IPS-NIHi7 (cell line): Measurements from ENCODE around the gene LPP.

ENCODE experiments used
- DNase-seq: peaks from one replicate; pipeline ENCODE4 v3.0.0; 2012; ENCODE audit warnings: mixed read lengths; ENCODE audit errors: extremely low spot score

LPP gene

DNA sequence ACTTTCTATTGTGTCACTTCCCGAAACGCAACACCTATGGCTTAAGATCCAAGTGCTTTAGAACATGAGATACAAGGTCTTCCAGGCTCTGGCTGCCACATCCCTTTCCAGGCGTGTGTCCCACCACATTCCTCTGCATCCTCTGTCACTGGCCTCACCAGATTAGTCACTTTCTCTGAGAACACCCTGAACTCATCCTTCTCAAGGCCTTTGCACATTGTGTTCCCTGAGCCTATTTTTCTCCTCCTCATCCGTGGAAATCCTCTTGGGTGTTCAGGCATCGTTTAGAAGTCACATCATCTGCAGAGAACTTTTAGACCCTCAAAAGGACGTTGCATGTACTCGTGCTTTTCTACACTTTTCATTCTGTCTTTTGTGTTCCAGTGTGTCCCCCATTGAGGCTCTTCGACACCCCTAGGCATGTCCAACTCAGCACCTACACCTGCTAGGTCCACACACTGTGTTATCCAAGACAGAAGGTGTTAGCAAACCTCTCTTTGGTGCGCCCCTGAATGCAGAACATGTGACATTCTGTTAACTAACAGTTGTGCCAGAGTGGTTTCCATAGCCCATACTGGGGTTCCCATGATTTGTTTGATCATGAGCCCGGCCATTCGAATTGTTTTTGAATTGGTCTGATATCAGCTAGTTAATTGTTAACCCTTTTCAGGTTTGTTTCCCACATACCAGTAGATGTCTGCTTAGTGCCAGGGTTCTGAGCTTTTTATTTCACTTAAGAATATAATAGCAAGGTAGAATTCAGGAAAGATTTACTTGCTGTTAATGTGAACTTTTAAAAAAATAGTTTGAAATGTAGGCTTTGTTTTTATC, 67.2 kb downstream of the LPP start:
- DNase-seq: no peak

DNA sequence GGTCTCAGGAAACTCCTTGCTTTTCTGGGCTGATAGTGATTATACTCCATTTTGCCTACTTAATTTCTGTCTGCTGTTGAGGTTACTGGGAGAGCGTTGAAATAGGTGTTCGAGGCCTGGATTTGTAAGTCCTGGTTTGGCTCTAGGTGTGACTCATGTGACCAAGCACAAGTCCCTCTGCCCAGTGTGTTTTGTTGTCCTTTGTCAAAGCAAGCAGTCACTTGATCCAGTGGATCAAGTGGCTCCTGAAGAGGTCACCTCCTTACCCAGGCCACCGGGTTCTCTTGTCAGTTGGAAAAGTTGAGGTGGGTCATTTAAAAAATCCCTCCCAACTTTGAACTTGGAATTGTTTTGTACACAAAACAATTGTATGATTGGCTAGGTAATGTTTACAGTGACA, 70.0 kb downstream of the LPP start:
- DNase-seq: no peak

DNA sequence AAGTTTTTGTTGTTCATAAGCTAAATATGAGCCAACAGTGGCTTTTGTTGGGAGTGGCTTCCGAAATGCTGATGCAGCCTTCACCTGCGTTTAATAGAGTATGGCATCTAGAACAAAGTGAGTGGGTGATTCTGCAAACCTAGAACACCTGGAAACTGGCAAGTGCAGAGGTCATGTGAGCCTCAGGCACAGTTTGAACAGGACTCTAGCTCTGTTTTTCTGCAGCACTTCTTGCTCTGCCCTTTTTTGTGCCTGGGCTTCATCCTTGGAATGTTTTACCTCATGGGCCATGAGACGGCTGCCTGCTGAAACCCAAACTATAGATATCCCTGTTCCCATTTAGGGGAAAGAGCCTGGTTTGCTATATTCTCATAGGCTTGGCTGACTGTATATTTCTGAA, 73.5 kb downstream of the LPP start:
- DNase-seq: no peak

DNA sequence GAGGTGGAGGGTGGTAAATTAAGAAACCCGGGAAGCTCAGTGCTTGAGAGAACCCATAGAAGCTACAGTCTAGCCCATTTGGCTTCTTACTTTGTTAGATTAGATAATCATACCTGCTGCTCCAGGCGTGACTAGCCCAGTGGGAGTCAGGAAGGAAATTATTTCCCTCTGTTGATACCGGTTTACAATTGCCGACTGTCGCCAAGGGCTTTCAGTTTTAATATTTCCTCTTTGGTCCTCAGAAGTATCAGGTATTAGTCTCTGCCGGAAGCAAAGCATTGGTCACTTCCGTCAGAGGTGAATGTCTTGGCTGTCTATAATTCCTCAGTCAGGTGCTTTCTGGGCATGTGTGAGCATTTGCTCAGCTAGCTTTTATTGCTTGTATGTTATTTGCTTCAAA, 75.2 kb downstream of the LPP start:
- DNase-seq: no peak

DNA sequence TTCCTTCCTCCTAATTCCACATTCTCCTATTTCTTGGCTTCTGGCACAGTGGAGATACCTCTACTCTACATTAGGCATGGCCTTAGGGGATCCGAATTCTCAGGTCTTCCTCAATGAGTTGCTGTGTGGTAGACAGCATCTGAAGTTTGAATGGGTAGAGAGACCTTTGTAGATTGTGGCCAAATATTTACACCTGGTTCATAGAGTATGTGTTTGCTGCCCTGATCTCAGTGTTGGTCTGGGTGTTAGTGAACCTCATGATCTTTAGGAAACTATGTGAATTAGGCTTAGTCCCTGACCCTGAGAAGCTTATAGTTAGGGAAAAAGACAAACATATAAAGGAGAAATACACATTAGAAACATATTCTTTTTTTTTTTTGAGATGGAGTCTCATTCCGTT, 75.8 kb downstream of the LPP start:
- DNase-seq: no peak

DNA sequence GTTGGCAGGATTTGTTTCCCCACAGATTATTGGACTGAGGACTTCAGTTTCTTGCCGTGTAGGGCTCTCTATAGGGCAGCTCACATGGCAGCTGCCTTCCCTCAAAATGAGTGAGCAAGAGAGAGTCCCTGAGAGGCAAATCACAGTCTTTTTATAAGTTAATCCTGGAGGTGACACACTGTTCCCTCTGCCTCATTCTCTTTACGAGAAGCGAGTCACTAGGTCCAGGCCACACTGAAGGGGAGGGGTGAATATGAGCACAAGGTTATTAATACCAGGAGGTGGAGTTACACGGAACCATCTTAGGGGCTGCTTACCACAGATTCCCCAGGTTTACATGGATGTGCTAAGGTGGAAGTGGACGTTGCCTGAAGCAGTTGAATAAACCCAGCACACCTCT, 77.0 kb downstream of the LPP start:
- no peak for DNase-seq

DNA sequence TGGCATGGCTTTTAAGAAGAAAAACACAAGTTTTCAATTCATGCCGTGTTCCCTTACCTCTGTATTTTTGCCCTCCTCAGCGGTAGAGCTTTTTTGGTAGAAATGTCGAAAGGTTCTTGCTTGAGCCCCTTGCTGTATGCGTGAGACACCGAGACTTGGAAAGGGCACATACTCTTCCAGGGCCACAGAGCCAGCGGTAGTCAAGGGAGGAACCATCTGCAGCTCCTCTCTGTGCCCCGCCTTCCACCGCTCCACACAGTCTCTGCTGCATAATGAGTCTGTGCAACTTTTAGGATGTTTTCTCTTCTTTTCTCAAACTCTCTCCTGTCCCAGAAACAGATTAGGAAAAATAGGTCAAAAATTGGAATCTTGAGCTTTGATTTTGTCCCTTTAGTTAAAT, 77.5 kb downstream of the LPP start:
- DNase-seq: no peak

DNA sequence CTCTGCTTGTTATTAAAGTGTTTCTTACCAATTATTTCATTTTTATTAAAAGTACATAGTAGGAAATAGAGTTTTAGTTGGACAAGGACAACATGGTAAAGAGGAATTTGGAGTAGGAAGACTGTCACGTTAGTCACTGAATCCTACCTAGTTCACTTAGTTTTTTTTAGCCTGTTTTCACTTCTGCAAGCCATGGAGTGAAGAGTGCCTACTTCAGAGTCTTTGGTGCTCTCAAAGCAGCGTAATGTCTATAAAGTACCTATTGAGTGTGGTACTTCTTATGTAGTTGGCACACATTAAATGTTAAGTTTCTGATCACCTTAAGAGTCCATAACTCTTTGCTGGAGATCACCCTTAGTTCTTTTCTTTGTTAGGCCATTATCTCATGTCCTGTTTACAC, 78.7 kb downstream of the LPP start:
- DNase-seq: no peak

DNA sequence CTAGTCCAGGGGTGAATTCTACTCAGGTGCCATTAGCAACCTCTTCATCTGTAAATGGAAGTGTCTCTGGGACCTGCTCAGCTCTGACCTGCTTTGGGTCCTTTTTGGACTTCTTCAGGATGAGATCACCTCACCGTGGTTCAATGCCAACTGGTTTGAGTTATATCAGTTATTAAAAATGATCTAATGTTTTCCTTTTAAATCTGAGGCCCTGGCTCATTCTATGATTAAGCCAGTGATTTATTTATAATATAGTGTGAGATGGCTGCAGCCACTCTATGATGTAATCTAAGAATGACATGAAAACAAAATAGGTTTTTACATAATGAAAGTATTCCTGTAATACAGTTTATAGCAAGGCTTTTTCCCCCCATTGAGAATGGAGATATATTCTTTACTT, 79.4 kb downstream of the LPP start:
- no peak for DNase-seq

DNA sequence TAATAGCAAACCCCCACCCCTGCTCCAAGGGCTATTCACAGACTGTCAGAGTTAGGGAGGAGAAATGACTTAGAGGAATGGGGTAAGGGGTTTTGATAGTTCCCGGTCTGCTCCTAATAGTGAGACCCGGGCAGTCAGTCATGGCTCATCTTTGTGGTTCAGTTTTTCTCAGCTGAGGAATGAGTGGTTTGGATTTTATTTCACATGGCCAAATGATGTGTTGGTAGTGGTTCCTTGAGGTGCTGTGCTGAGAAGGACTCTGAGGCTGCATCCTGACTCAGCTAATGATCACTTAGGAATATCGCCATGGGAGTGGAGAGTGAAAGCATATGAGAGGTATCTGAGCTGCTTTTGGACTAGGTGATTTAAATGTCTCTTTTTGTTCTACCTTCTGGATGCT, 80.2 kb downstream of the LPP start:
- no peak for DNase-seq

DNA sequence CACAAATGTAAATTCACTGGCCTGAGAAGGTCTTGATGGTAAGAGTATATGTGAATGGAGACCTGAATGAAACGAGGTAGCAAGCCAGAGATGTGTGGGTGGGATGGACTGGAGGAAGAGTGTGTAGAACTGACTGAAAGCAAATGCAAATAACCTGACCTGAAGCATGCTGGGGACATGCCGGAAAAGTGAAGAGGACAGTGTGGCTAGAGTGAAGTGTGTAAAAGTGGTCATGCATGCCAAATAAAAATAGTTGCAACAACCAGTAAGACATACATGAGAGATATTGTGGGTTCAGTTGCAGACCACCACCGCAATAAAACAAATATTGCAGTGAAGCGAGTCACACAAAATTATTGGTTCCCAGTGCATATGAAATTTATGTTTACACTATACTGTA, 82.3 kb downstream of the LPP start:
- DNase-seq: no peak

DNA sequence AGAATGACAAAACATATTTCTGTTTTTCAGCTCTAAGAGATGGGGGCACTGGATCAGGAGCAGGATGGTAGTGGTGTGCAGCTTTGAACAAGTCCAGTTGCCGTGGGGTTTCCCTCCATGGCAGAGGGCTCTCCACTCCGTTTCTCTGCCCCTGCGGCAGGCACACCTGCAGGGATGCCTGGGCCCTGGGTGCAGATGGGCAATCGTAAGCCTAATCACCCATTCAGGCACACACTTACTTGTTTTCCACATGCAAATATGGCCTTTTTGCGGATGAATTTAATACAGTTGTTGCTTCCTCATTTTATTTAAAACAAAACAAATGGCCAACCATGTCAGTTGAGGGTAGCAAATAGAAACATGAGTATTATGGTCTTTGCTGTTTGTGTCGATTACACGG, 85.1 kb downstream of the LPP start:
- DNase-seq: no peak

DNA sequence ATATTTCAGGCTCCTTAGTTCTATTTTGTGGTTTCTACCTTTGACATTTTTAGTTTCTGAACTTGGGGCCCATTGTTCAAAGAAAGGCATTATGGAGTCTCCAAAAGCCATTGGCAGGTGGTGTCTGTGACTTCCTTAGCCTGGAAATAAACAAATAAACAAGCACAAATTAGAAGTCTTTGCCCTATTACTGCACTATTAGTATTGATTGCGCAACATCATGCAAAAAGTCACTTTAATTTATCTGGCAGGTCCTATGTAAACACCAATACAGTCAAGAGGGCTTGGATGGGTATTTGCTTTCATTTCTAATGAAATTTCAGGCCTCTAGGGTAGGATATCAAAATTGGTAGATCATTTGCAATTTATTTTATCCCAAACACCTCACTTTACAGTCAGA, 85.6 kb downstream of the LPP start:
- DNase-seq: no peak

DNA sequence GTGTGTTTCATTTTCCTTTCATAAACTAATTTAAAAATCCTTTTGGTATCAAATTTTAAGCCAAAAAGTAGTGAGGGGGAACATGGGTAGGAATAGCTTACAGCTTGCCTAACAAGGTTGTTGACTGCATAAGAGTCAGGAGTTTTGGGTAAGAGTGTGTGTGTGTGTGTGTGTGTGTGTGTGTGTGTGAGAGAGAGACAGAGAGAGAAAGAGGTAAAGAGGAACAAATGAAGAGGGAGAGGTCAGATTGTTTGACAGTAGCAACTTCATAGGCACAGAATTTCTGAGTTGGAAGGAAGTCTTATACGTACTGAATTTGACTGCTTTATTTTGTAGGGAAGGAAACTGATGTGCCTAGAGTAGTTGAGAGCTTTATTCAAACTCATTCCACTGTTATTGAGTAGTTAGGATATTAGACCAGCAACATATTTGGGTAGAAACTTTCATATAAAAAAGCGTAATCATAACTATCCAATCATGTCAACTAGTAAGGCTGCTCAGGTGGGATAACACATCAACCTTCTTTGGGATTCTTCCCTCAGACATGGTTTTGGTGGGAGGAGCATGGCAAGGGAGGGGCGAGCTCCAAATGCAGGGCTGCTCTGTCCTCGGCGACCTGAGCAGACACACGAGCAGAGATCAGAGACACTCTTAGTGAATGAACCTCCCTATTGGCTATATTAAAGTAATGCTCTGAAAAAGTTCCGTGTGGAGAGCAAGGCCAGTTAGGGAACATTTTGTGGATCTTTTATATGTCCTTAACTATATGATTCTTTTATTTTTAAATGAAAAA, 86.4 kb downstream of the LPP start:
- peak; percentile 48 for DNase-seq

DNA sequence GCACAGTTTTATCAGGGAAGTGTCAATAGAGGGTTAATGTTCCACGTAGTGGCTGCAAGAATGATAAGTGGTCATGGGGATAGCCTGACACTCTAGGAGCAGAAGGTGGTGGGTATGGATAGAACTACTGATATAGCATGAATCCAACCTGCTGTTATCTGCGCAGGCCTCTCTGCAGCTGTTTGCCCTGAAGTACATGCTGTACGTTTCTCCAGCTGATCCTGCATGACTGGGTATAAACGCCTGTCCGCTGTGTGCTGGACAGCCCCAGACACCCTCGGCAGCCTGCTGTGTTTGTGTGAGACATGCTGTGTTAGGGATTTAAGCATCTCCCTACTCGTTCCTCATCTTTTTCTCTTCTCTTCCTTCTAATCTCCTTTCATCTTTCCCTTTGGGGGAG, 87.1 kb downstream of the LPP start:
- no peak for DNase-seq

DNA sequence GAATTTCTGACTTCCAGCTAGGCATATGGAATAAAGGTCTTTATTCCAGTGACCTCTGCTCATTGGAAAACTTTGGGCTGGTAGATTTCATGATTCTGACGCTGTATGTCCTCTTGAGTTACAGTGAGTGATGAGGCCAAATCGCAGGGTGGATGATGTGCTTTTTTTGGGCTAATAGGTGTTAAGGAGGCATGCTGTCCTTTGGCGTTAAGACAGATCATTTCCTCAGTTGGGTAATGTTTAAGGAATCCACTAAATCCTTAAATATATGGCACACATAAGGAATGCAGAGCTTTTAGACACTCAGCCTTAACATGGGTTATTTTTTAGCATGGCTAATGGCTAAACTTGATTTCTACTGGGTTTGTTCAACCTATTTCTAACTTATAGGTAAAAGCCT, 87.9 kb downstream of the LPP start:
- DNase-seq: no peak

DNA sequence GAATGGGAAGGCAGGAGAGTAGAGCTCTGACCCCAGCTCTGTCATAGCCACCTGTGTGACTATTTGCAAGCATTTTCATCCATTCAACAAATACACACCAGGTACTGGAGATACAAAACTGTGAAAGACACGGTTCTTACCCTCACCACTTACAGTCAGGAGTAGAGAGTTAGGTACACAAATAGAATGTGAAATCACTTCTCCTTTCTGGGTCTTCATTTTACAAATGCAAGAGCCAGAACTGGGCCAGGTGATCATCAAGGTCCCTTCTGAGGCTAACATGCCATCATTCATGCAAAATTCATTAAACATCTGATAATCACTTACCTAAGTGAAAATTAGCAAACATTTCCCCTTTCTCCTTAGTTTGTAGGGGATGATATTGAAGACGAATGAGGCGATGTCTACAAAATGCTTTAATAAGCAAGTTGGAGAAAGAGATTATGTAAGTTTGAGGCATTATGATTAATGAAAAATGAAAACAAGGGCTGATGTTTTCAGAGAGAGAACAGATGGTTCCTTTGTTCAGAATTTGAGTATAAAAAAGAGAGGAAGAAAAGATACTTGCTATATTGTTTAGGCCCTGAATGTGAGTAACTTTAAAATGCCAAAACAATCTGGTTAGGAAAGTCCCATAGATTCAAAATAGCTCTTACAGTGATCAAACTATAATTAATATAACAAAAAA, 88.6 kb downstream of the LPP start:
- DNase-seq: no peak

DNA sequence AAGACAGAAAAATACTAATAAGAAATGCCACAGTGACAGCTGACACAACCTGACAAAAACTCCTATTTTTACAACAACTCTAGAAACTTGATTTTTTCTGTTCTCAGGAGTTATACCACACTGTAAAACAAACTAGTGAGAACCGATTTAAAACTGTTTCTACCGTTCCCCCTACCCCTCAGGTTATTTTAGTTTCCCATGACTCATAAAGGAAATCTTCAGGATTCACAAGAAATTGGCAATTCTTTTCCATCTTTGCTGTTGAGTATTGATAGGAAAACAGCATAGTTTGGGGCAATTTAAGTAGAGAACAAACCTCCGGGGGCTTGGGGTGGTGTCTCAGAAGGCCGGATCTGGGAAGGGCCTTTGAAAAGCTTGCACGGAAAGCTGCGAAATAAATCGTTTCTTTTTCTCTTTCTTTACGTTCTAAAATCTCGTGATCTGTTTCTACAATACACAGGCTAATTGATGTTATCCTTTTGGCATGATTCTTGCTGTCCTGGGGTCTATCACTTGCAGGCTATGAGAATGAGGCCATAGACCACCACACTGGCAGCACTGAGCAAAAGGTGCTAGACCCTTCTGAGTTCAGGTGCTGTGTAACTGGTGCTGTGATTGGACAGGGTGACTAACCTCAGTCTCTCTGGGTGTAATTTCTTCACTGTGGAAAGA, 89.3 kb downstream of the LPP start:
- no peak for DNase-seq

DNA sequence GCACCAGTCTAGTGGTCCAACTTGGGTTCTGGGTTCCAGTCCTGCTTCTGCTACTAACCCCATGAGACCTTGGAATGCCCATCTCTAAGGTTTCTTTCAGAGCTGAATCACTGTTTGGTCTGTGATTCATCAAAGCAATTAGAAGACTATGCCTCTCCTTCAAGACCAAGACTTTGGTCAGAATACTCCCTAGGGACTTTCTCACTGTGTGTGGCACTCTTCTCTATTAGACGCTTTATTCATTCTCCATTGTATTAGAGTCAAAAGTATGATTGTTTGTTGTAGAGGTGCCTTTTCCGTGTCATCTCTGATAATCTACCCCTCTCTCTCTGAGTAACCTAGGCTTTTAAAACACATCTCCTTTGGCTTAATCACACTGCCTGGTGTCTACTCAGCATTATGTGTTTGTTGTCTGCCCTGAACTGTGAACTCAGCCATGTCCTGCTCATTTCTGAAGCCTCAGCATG, 90.5 kb downstream of the LPP start:
- no peak for DNase-seq

DNA sequence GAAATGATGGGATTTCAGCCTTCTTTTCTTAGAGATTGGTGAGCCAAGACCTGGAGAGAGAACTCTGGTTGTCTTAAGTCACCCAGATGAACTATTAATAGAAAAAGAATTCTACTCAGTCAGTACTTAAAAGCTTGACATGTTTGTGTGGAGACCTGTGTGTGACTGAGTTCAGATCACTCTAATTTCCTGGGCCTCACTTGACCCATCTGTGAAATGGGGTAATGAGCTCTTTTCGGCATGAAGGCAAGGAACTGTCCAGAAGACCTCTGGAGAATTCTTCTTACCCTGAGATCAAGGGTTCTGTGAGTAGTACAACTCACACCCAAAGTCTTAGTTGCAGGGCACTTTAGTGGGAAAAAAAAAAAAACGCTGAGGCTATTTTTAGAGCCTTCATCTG, 92.9 kb downstream of the LPP start:
- no peak for DNase-seq

DNA sequence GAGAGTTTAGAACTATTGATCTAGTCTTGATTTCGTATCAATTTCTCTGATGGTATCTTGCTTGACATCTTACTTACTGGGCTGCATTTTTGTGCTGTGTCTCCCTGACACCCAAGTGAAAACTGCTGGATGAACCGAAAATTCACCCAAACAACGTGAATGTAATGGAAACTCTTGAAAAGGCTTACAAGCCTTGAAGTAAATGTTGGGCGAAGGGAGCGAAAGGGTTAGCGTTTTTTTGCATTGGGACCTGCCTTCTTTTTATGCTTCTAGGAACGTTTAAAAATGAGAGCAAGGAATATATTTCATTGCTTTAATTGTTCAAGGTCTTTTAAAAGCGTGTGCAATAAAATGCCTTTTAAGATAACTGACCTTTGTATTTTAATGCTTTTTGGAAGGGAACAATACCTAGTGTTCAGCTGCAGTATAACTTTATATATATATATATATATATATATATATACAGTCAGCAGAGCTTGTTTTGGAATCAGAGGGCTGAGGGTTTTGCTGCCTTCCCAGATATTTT, 94.1 kb downstream of the LPP start:
- no peak for DNase-seq
